DMS79 treated with DMSO at 0.1 percent for 48 hours (cell line): ENCODE measurements around the gene GPER1.
"Not testable (repeated sequence)": the region's sequence is repeated elsewhere in the genome, so short reads cannot be mapped to it uniquely, and the experiment has no call there.

Source experiments
- DNase-seq: peaks from one replicate; lab custom pipeline; 2025; lab: John Stamatoyannopoulos, UW

Gene GPER1

DNA sequence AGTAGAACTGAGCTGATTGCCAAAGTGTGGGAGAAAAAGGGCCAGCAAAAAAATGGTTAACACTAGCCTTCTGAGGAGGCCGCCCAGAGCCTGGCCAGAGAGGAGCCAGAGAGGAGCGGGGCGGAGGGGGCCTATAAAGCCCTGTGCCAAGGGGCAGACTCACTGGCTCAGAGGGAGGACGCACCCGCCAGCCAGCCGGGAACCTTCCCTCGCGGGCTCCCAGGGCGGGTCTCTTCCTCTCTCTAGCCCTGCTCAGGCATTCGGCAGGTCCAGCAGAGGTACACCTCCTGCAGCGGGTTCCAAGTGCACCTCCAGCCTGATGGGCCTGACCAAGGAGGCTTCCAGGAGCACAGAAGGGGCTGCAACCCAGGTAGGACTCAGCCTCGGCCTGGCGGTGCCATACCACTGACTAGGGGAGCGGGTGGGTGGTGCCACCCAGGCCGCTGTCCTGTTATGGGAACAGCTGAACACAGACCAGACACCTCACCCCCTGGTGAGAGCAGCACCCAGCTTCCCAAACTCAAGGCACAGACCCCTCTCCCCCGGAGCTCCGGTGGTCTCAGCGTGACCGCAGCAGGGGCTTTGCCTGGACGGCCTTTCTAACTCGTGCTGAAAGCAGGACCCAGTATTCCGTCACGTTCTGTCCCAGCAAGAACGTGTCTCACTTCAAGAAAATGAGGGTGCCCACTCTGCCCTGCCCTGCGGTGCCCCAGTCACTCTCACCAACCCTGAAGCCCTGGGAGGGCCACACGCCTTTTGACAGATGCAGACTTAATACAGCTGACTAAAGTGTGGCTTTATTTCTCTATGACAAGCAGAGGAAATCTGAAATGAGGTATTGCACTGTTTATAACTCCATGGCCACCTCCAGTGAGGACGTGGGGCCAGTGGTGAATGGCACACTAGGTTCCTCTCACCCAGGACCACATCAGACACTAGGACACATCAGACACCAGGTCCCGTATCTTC is at the start of gene GPER1:
Gene GPER1 (plus strand): TSS at position 162 of the 969 bp plus-strand sequence. CDS start 3,616 bp downstream, outside the sequence.
- DNase-seq: peak; percentile 38

DNA sequence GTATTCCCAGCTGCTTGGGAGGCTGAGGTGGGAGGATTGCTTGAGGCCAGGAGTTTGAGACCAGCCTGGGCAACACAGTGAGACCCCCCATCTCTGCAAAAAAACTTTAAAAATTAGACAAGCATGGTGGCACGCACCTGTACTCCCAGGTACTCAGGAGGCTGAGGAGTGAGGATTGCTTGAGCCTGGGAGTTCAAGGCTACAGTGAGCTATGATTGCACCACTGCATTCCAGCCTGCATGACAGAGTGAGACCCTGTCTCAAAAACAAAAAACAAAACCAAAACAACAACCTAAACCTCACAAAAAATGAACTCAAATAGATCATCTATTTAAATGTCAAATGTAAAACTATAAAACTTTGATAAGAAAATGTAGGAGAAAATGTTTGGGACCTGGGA is 47.7 kb upstream of the GPER1 start:
- not testable (repeated sequence) for DNase-seq

DNA sequence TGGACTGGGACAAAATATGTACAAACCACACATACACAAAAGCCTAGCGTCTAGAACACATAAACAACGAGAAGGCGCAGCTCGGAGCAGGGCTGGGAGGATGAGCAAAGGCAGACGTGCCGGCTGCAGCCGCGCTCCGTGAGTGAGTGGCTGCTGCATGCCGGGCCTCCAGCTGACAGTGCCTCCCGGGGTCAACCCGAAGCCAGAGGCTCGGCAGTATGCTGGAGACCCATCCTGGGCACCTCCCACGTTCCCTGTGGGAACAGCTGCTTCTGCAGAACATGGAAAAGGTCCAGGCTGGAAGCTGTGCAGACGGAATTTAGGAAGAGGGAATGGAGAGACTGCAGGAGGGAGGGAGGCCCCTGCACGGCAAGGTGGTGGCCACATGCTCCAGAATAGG is 47.1 kb upstream of the GPER1 start:
- DNase-seq: peak; percentile 15

DNA sequence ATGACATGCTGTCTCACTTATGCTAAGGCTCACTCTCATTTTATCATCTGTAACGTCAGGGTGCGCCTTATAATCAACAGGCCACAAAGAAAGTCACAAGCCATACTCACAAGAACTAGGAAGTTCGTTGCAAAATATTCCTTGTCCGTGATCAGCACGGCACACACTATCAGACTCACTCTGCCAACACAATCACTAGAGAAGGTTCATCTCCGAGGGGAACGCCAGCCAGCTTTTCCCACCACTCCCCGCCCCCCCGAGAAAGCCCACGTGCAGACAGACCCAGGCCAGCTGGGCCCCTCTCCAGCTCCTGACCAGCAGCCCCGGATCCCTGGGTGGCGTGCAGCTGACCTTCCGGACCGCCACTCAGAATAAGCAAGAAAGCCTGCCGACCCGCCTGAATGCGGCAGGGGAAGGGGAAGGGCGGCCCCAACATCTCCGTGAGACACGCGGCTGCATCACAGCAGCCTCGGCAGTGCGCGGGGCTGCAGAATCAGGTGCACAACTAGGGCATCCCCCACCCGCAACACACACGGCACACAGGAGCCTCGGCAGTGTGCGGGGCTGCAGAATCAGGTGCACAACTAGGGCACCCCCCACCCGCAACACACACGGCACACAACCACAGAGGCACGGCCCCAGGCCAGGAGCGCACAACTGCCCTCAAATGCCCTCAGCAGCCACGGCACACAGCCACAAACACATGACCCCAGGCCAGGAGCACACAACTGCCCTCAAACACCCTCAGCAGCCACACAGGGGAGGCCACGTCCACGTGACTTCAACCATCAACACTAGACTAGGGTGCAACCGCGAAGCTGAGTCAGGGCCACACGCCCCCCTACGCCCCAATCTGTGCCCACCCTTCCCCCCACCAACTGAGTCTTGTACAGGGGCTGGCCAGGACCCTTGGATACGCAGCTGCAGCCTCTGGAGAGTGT is 46.1 kb upstream of the GPER1 start:
- DNase-seq: no peak

DNA sequence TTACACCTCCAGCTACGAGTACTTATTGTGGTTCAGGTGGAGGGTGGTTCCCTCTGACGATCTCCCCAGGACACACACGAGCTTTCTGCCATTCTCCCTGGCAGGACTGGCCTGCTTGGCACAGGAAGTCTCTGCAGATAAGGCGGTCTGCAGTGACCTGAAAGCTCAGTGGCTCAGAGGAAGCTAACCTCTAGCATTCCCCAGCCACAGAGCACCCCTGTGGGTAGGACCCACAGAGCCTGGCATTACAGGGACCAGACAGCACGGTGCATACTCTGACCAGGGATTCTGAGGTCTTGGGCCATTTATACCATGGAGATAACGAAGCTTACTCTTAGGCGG is 45.5 kb upstream of the GPER1 start:
- peak; percentile 53 for DNase-seq

DNA sequence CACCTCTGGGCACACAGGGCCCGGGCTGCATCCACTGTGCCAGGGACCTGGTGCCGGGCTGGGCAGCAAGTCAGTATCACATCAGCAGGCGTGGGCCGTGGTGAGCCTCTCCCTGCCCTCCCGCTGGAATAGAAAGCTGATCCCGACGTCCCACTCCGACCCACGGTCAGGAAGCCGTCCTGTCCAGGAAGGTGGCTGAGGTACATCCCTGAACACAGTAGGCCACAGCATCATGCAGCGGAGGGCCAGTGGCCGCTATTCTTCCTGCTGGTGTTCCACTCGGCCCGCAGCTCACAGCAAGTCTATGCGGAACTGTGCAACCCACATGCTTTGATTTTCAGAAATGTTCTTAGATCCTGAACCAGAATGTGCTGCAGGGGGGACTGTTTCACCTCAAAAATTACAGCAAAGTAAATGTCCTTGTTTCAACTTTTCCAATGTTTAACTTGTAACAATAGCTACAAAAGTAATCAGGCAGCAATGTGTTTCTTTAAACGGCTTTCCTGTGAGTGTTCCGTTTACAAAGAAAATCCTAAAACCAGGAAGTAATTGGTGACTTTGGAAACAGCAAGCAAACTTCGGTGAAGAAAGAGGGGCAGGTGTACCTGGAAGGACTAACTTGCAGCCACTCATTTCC is 44.2 kb upstream of the GPER1 start:
- no peak for DNase-seq

DNA sequence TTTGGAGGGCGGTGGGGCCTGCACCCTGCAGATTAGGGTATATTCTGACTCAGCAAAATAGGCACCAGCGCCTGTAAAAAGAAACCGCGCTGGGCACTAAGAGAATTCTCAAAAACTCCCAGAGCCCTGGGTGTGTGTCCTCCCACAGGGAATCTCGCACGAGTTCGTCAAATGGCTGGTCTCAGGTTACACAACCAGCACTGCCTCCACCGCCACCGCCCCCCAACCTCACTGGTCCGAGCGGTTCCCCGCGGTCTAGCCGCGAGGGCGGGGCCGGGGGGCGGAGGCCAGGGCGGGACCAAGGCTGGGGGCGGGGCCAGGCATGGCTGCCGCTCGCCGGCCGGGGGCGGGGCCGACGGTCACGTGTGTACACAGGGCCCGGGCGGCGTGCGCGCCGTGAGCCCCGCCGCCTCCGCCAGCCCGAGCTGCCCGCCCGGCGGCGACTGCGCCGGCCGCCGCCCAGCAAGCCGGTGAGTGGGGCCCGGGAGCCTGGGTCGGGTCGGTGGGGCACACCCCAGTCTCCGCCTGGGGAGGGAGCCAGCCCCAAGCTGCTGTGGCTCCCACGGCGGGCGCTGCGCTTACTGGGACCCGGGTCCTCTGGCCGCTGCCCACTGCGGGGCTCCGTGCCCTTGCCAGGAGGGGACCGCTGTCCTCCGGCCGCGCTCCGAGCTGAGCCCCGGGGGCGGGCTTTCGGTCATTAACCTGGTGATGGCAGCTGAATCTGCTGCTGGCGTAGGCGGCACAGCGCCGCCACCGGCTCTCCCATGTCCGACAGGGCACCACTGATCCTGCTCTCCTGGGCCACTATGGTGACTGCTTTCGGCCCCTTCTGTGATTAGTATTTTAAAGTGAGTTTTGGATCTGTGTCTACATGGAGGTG is 43.5 kb upstream of the GPER1 start, which contains the start of gene GPR146:
Gene GPR146 (plus strand): TSS at position 358 of the 880 bp plus-strand sequence. CDS start 12,970 bp downstream, outside the sequence.
- peak; percentile 87 for DNase-seq

DNA sequence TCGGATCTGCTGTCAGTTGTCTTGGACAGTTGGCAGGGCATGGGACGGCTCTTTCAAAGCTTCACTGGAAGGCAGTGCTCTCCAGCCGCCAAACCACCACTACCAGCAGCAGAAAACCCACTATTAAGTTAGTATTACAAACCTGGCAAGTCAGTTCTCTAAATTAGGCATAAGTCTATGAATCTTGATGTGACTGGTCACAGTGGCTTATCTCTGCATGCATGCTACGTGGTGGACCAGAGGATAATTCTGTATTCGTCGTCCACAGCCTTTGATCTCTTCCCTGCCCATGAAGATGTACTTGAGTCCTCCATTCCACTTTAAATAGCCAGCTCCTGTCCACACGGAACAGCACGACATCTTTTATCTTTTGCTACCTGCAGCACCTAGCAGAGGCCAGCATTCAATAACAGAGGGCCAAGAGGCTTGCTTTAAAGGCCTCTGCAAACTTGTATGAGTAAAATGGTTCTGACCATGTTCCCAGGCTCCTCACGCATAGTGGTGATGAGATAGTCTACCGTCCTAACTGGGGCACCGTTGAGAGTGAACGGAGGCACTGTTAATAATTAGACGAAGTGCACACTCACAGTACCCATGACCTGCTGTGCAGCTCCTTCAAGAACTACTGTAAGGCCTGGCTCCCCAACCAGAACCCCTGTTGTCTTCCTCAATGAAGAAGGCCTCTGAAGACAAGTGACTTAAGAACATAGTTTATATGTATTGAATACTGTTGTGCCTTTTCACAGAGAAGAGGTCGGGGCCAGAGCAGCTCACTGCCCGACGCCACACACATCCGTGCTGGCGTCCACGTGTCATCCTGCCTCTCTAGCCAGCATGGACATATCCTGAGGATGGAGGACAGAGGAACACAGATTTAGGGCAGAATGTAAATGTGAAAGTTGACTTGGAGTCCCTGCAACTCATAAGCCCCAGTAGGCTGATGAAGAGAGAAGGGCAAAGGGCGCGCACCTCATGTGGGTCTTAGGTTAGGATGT is 42.5 kb upstream of the GPER1 start:
- no peak for DNase-seq

DNA sequence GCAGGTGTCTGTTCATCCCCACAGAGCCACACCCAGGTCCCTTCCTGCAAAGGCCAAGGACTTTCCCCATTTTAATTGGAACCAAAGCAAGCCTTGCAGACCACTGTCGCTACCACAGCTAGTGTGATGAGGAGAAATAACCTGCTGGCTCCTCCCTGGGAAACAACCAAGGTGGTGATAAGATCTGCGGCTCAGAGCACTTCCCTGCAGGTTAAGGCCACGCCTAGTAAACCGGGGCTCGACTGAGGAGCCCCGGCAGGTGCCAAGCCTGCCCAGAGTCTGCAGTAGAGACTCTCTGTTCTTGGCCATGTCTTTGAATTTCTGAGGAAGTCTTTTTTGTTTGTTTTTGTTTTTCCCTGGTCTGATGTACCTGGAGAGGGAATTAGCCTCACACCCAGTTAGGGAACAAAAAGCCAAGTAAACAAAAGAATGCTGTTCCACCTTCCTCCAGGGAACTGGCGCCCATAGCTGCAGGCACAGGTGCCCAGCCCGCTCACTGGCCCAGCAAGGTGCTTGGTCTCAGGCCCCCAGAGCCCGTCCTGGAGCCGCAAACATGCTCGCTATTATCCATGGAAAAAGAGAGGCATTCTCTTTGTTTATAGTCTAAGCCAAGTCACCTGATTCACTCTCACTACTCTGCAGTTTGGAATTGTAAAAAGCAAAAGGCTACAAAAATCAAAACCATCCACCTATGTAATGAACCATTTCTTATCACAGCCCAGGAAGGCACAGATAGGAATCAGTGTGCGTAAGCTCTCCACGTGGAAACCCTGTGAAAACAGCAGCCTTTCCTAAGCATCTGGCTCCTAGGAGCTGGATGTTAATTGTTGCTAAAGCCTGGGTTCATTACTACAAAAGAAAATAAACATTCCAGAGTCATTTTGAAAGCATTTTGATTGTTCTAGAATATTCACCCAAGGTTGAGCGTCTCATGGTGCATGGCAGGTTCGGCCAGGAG is 40.9 kb upstream of the GPER1 start:
- DNase-seq: peak; percentile 73

DNA sequence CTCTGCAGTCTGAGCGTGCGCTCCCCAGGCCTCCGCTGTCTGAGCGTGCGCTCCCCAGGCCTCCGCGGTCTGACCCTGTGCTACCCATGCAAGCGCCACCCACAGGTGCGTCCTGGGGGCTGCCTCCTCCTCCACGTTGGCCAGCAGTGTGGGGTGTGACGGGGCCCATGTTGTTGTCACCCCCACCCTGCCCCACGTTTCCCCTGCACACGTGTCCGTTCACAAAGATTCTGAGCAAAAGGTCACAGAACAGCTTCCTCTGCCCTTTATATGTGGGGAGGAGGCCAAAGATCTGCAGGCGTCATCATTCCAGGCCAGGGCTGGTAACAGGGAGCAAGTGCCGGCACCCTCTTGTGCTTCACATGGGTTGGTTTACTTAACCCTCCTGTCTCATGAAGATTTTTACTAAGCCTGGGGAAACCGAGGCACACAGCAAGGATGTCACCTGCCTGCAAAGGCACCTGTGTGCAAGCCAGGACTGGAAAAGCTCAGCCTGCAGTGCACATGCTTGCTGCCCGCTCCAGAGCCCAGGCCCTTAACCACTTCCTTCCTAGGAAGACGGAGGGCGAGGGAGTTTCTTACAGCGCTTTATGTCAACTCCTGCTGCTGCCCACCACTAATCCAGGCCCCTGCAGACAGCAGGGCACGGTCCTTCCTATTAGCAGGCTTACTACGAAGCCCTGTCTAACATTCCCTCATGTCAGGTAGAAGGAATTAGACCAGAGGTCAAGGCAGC is 38.7 kb upstream of the GPER1 start:
- no peak for DNase-seq

DNA sequence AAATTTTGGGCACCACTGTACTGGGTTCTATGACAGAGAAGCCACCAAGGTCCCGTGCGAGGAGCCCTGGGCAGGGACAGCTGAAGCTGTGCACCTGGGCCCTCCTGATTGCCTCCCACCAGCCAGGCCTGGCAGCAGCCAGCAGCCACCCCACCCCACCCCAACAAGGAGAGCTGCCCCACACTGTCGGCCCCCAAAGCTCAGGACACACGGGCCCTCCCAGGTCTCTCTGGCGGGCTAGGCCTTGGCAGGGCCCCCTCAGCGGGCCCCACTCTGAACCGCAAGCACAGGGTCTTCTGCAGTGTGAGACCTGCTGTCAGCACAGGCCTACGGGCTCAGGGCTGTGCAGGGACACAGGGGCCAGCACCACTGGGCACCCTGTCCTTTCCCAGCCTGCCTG is 38.1 kb upstream of the GPER1 start:
- no peak for DNase-seq

DNA sequence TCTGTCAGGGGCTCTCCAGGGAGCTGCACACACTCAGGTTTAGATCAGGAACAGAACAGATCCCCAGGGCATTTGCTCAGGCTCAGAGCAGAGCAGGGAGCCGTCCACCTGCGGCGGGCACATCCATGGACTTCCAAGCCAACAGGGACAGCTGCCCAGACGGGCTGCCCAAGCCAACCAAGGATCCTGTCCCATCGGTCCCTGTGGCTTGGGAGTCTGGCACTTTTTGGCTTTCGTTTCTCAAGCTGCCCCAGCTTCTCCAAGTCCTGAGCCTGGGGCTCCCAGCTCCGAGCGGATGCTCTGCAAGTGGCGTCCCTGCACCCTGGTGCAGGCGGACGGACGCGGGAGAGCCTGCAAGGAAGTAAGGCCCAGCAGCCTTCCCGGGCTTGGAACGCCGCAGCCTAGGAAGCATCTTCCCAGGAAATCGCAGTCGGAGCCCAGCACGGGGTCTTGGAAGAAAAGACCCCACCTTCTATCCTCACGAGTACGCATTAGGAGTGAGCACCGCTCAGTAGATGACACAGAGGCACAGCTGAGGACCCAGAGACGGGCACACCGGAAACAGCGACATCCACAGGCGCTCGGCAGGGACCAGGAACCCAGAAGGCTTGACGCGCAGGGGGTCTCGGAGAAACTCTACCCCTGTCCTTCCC is 37.5 kb upstream of the GPER1 start:
- no peak for DNase-seq

DNA sequence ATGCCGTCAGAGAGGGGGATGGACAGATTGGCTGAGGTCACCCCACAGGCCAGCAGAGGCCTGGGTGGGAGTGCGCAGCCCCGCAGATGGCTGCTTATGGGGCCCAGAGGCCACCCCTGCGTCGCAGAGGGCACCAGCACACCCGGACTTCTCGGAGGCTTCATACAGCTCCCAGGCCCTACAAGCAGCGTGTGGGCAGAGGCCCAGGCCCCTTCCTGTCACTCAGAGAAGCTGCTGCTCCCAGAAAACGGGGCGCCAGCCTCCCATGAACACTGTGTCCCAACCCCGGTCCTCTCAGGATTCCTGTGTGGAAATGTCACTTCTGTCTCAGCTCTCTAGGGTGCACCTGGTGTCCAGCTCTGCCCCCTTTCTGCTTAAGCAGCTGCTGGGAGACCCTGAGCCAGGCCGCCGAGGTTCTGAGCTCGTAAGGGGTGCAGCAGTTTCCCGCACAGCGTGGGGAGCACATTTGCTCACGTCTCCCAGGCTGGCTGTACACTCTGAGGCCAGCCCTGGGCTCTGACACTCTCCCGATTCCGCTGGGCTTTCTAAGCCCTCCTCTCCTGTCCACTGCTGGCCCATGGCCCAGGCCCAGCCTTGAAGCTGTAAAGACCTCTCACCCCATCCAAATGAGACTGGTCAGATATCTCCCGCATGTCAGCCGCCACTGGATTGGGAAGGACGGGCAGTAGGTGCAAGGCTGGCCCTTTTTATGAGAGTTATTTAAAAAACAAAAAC is 36.8 kb upstream of the GPER1 start:
- no peak for DNase-seq

DNA sequence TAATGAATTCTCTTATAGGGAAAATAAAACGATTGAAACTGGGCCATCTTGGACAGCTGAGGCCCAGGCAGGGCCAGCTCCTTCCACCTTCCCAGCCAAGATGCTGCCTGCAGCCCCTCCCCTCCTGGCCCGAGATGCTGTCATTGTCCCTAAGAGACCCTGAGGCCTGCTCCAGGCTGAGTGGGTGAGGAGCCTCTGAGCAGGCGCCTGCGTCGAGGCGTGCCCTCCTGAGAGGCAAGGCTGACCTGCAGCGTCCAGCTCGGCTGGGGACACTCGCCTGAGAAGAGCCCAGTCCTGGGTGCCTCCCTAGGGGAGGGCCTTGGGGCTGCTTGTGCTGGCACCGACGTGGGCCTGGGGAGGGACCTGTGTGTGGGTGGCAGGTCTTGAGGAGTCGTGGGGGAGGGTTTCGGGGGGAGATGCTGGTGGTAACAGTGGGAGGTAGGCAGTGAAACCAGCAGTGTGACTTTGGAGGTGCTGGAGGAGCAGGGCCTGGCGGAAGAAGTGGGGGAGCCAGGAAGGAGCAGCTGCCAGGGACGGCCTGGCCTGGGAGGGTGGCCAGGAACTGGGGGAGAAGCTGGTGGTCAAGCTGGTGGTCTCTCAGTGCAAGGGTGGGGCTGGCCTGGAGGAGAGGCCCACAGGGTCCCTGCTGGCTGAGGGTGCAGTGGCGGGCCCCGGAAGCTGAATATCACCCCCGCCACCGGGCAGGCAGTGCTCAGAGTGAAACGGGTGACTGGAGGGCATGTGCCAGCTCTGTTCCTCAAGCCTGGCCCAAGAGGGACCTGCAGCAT is 35.7 kb upstream of the GPER1 start:
- peak; percentile 56 for DNase-seq

DNA sequence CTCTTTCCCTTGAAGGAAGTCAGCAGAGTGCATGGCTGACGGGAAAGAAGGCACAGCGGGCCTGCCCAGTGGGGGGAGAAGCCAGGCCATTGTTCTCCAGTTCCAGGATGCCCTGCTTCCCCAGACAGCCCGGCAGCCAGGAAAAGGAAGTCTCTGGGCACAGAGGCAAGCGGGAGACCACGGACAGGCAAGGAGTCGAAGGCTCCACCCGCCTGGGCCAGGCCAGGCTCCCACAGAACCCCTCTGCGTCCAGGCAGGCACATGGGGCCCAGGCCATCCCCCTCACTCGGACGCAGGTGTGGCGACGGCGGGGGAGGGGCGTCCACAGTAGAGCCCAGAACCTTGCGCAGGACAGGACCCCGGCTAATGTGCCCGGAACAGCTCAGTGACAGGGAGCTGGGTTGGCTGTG is 34.9 kb upstream of the GPER1 start:
- no peak for DNase-seq

DNA sequence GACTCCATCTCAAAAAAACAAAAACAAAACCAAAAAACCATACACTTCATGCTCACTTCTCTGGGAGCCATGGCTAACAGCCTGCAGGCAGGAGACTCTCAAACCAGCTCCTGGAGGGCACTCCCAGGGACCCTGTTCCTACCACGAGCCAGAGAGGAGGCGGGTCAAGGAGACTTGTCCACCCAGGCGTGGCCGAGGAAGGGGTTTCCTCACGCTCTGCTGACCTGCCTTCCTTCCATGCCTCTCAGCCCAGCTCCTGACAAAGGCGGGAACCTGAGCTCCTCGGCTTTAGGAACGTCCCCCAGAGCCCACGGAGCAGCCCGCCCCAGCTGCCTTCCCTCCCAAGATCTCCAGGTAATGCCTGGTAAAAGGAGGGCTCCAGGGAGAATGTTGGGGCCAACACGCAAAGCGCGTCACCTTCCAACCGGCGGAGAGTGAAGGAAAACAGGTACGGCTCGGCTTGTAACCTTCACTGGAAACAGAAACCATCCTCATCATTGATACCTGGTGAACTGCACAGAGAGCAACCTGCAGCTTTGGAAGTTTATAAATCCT is 34.0 kb upstream of the GPER1 start:
- DNase-seq: peak; percentile 64
